GM19043 (cell line): ENCODE results near the gene RTN4RL2.

Experiments
- ATAC-seq: cut with Tn5 transposase; IDR thresholded peaks from one replicate; pipeline ENCODE4 v1.9.1; 2021; ENCODE audit warnings: low read depth; ENCODE audit not compliant: unreplicated experiment

Gene RTN4RL2

DNA sequence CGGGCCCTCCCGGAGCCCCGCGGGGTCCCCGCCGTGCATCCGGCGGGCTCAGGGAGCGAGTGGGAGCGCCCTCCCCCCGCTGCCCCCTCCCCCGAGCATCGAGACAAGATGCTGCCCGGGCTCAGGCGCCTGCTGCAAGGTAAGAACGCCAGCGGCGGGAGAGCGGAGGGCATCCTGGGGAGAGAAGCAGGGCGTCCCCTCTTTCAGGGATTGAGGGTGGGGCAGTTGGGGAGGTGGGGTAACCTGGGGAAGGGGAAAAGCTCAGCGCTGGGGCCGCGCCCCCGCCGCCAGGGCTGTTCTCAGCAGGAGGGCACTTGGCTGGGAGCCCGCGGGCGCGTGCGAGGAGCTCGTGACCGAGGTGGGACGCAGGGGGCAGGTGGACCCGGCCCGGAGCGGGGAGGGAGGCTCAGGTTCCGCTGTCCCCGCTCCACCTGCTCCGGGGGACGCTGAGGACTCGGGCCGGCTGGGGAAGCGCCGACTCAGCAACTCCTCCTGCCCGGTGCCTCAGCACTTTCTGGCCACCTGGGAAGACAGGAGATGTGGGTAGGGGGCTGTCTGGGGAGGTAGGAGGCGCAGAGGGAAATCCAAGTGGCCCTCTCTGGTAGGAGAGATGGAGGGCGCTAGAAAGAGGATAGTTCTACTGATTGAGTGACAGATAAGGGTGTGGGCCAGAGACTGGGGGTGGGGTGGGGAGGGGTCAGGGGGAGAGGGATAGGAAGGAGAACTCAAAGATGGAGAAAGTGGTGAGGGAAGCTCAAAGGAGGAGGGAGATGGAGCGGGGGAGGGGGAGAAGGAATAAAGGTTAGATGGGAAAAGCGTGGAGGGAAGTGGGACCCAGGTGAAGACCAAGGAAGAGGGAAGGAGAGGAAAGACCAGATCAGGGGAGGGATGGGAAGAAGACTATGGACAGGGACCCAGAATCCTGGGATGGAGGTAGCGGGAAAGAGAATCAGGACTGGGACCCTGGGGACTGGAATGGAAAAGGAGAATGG lies 726 bp downstream of the RTN4RL2 start:
- ATAC-seq = no peak

DNA sequence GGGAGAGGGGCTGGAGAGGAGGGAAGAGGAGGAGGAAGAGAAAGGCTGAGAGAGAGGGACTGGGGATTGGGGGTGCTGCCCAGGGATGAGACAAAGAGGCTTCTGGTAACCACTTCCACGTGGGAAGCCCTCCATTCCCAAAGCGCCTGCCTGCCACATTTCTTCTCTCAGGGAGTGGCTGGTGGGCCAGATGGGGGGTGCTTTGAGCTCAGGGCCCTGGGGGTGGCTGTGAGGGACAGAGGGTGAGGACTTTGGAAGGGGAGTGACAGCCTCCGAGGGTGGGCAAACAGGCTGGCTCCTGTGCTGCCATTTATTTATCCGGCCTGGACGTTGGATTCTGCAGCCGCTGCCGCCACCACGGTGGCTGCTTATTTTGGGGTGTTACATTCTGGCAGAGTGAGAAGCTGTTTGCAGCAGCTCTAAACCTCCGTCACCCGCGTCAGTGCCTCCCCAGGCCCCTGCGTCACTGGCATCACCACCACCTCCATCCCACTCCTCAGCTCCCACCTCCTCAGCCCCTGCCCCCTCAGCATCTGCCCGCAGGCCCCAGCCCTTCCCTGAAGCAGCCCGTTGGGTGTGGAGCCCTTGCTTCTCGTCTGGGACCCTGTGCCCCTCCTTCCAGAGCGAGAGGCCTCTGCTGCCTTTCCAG lies 1.6 kb downstream of the RTN4RL2 start:
- no peak for ATAC-seq

DNA sequence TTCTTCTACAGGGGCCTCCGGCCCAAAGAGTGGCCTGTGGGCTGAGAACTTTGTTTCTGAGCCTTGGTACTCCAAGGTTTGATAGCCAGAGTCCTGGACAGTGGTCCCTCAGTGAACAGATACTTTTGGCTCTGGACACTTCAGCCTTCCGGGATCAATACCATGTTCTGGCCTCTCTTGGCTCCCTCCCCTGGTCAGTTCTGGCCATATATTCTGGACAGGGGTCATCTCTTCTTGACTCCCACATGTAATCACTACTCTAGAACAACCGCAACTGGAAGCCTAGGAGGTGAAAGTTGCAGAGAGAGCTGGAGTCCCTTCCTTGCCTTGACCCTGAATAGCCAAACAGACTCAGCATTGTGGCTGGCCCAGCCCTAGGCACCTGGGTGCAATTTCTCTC lies 2.3 kb downstream of the RTN4RL2 start:
- ATAC-seq = no peak

DNA sequence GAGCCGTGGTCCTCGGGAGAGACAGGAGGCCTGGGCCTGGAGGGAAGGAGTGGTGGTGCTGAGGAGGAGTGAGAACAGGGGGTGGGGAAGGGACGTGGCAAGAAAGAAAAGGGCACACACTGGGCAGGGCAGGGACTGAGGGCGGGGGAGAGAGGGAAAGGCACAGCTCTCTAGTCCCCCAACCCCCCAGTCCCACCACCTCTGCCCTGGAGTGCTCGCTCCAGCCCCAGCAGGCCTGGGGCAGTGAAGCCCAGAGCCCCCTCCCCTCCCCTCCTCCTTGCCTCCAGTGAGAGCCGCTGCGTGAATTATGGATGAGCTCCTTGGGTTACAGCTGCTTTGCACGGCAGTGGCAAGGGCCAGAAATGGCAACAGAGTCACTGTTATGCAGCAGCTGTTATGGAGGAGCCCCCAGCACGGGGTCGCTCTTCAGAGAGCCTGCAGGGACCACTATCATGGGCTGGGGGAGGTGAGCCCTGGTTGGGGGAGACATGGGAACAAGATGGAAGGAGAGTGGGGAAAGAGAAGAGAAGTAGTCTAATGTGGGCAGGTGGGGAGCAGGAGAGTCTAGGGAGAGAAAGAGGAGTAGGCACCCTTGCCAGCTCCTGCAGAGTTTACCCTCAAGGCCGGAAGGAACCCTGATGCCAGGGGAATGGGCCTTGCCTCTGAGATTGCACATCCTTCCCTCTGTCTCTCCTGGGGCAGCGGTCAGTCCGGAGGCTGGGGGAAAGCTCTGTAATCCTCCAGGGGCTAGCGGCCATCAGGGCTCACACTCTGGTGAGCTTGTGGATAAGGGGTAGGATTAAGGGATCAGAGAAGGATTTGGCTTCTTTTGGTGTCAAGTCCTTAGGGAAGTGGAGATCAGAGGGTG lies 3.6 kb downstream of the RTN4RL2 start:
- no peak for ATAC-seq

DNA sequence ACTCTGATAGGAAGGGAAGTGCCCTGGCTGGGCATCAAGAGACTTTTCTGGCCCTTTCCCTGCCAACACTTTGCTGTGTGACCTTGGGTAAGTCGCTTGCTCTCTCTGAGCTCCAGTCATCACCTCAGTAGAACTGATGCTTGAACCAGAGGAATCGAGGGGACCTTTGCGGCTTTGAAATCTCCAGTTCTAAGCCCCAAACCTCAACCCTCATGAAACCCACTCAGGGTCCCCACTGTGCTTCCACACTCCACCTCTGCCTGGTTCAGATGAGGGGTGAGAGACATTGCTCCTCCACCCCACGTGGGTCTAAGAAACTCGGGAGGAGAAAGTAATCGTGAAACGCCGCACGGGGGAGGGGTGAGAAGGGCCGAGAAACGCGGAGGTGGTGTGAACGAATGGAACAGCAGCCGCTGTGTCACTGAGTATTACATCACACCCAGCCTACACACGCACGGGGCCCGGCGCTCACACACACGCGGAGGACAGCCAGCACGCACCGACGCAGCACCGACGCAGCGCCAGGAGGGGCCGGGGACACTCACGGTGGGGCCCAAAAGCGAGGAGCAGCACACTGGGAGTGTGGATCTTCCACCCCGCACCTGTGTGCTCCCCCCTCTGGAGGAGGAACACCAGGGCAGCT lies 4.3 kb downstream of the RTN4RL2 start:
- no peak for ATAC-seq

DNA sequence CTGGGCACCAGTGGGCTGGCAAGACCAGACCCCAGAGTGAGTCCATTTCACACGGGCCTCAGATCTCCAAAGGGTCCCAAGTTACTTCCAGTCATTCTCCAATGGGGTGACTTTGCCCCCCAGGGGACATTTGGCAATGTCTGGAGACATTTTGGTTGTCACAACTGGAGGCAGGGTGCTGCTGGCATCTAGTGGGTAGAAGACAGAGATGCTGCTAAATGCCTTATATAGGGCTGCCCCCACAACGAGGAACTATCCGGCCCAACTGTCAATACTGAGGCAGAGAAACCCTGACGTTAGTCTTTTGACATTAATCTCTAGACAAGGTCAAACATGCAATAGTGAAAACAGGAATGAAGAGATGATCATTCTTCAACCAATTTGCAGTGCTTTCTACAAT lies 6.4 kb downstream of the RTN4RL2 start:
- ATAC-seq = no peak

DNA sequence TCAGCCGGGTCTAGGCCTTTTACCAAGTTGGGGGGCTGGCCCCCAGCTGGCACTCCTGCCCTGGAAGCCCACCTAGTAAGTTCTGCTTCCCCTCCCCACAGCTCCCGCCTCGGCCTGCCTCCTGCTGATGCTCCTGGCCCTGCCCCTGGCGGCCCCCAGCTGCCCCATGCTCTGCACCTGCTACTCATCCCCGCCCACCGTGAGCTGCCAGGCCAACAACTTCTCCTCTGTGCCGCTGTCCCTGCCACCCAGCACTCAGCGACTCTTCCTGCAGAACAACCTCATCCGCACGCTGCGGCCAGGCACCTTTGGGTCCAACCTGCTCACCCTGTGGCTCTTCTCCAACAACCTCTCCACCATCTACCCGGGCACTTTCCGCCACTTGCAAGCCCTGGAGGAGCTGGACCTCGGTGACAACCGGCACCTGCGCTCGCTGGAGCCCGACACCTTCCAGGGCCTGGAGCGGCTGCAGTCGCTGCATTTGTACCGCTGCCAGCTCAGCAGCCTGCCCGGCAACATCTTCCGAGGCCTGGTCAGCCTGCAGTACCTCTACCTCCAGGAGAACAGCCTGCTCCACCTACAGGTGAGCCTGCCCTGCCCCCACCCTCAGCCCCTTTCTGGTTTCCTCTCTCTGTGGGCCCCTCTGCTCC lies 7.3 kb downstream of the RTN4RL2 start:
- ATAC-seq = no peak

DNA sequence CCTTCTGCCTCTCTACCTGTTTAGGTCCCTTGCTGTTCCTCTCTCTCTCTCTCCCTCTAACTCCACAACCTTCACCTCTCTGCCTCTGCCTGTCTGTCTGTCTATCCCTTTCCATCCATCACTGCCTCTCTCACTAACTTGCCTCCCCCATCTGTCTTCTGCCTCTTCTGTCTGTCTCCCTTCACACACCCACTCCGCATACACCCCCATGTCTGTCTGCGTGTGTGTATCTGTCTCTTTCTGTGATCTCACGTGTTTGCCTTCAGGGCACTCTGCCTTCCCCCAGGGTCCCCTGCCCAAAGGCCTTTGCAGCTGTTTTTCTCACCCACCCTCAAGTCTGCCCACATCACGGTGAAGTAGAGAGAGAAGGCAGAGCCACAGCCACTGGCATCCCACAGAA lies 7.9 kb downstream of the RTN4RL2 start:
- no peak for ATAC-seq

DNA sequence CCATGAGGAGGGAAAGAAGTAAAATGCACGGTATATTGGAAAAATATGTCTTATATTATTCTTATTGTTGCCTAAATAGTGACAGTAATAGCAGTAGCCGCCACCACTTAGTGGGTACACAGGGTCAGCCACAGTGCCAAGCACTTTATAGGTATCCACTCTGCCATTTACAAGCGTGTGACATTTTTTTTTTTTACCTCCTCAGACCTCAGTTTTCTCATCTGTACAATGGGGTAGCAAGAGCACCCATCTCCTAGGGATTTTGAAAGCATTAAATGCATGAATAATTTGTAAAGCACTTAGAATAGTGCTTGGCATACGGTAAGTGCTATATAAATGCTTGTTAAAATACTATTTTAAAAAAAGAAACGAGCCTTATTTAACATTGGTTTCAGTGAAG lies 8.9 kb downstream of the RTN4RL2 start:
- no peak for ATAC-seq

DNA sequence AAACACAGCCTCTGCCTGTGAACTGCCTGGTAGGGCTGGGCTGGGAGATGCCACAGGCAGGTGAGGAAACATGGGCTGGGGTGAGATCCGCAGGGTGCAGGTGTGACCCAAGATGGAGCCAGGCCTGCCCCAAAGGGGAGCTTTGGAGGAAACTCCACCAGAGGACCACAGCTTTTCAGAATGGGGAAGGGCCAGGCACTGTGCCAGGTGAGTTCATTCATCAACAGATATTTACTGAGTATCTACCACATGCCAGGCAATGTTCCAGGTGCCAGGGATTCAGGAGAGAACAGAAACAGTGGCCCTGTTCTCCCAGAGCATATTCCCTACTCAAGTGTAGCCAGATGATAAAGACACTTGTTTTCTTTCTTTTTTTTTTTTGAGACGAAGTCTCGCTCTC lies 11.2 kb downstream of the RTN4RL2 start:
- ATAC-seq = no peak

DNA sequence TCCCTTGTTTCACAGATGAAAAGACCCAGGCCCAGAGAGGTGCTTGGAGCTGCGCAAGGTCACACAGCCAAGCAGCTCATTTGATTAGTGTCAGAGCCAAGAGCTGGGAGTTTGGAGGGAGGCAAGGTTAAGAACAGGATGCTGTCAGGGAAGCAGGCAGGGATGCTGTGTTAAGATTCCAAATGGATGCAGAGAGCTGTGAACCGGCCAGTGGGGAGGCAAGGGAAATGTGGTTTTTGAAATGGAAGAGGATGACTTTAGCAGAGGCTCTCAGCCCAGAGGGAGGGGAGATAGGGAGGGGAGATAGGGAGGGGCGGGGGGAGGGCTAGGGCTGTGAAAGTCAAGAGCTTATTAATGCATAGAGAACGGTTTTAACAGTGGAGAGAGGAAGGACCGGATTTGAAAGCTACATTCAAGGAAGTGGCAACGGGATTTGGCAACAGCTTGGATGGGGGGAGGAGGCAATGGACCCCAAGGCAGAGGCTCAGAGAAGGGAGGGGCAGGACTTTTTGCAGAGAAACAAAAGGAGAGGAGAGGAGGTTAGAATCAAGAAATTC lies 13.0 kb downstream of the RTN4RL2 start:
- no peak for ATAC-seq

DNA sequence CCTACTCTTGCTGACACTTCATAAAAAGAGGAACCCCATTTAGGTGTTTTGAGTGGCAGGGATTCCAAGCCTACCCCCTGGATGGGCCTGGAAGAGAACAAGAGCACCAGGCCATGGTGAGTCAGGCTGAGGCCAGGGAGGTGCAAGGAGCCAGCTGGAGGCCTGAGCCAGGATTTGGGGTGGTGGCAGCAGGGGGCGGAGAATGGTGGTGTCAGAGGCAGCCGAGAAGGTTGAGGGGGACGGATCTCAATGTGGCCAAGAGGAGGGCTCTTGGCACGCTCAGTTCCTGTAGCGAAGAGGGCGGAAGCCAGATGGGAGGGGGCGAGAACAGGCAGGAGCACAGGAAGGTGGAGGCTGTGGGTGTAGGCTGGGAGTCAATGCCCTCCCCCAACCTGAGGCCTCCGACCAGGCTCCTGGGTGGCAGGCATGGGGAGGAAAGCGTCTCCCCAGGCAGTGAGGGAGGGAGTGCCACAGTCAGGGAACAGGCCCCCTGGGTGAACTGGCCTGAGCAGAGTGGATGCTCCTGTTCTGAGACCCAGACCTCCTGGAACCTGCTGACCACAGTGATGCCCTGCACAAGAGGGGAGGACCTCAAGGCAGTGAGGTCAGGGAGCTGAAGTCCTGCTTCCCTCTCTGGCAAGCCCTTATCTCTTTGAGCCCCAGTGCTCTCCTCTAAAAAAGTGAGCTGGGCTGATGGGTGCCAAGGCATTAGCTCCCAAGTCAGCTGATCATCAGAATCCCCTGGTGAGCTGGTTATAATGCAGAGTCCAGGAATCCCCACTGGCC lies 13.9 kb downstream of the RTN4RL2 start:
- peak; percentile 59 for ATAC-seq

DNA sequence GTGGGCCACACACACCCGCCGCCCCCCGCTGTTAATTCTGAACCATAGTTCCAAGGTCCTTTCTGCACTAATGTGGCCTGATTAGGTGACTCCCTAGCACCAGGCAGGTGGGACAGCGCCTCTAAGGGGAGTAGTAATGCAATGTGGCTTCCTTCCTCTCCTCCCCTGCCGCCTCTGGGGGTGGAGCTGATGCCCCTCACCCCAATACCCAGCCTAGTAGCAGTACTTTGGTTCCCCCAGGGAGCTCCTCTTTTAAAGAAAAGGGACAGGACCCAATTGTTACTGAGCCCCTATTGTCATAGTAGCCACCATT lies 14.4 kb downstream of the RTN4RL2 start:
- no peak for ATAC-seq

DNA sequence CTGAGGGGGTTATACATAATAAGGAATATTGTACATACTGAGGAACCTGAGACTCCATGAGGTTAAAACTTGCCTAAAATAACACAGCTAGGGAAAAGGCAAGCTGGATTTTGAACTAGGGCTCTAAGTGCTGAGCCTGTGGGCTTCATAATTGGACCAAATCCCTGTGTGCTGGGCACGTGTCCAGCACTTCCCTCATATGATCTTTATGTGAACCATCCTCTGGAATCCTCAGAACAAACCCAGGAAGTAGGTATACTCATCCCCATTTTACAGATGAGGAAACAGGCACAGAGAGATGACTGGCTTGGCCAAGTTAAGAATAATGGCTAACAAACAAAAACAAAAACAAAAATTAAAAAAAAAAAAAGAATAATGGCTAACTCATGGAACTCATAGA lies 14.9 kb downstream of the RTN4RL2 start:
- ATAC-seq = no peak

DNA sequence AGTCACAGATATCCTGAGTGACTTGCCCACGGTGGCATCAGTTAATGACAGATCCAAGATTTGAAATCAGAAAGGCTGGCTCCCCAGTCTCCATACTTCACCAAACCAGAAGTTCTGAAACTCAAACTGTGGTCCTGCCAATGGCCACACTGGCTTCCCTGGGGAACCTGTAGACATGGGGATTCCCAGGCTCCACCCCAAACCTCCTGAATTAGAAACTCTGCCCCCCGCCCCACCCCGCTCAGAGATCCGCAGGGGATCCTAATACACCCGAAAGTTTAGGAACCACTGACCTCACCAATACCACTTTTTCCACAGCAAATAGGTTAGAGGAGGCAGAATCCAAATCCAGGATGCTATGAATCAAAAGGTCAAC lies 15.3 kb downstream of the RTN4RL2 start:
- ATAC-seq = no peak

DNA sequence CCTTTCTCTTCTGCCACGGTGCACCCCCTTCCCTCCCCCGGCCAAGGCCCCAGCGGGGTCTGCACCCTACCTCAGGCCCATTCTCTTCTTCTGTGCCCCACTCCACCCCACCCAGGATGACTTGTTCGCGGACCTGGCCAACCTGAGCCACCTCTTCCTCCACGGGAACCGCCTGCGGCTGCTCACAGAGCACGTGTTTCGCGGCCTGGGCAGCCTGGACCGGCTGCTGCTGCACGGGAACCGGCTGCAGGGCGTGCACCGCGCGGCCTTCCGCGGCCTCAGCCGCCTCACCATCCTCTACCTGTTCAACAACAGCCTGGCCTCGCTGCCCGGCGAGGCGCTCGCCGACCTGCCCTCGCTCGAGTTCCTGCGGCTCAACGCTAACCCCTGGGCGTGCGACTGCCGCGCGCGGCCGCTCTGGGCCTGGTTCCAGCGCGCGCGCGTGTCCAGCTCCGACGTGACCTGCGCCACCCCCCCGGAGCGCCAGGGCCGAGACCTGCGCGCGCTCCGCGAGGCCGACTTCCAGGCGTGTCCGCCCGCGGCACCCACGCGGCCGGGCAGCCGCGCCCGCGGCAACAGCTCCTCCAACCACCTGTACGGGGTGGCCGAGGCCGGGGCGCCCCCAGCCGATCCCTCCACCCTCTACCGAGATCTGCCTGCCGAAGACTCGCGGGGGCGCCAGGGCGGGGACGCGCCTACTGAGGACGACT lies 15.9 kb downstream of the RTN4RL2 start:
- ATAC-seq = peak; percentile 13

DNA sequence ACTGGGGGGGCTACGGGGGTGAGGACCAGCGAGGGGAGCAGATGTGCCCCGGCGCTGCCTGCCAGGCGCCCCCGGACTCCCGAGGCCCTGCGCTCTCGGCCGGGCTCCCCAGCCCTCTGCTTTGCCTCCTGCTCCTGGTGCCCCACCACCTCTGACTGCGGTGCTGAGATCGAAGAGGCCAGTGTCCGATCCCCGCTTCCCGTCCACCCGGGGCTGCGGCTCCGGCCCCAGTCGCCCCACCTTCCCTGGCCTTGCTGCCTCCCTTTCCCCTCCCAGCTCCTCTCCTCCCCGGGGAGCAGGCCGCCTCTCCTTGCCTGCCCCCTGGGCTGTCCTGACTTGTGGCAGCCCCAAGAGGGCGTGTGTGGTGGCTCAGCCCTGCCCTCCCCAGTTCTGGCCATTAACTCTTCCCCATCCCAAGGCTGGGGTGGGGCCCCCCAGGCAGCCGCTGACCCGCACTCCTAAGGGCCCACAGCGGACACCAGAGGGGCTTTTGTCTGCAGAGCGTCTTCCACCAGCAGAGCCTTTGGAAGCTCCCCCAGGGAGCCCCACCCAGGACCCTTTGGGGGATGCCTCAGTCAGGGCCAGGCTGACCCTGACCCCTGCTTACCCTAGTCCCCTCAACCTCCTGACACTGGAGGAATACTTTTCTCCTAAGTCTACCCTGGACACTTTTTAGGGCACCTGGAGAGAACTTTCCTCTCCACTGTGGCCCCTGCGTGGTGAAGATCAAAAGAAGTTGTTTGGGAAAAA lies 16.6 kb downstream of the RTN4RL2 start:
- peak; percentile 52 for ATAC-seq
